IMR-90 (cell line): ENCODE data around the gene MSX1. TPM values are rescaled to one million over a fixed set of nuclear protein-coding genes. Genes with fewer than 3 reads are reported as not detected.

ENCODE experiments used
- ATAC-seq: fragments of 200-7000 bp; cut with Tn5 transposase; 2 replicates; pipeline ENCODE4 v1.9.1; 2020; ENCODE audit warnings: low read depth, mild to moderate bottlenecking, moderate library complexity
- BruUV-seq: library from RNA; stranded (reverse); fragments of 400-500 nt; replicated peaks from 2 replicates; lab custom pipeline; 2021; lab: Mats Ljungman, UMichigan
- CTCF ChIA-PET: fragments of 300-600 bp; formaldehyde crosslinking; extraction: SDS; loops from one replicate; lab custom pipeline; 2021; ENCODE audit warnings: antibody characterized with exemption; lab: Yijun Ruan, JAX
- POLR2A ChIA-PET: fragments of 300-600 bp; sonication (Branson Sonifier 250); formaldehyde crosslinking; loops from one replicate; lab custom pipeline; 2022; ENCODE audit warnings: antibody characterized with exemption; ENCODE audit not compliant: unreplicated experiment; lab: Charles Lee
- DNase-seq: peaks from one replicate; pipeline ENCODE4 v3.0.0; 2013
- H2AFZ ChIP-seq: replicated peaks from 2 replicates; pipeline ENCODE3; 2013; ENCODE audit warnings: low read length, mild to moderate bottlenecking; ENCODE audit not compliant: poor library complexity
- H2AK5ac ChIP-seq: 2 replicates; pipeline ENCODE4 v1.6.1; 2013; ENCODE audit warnings: low read depth, low read length, inconsistent platforms
- H2AK9ac ChIP-seq: replicated peaks from 2 replicates; pipeline ENCODE3; 2013; ENCODE audit warnings: mild to moderate bottlenecking, low read depth, low read length, moderate library complexity; ENCODE audit not compliant: poor library complexity
- H2BK120ac ChIP-seq: 2 replicates; pipeline ENCODE4 v1.6.1; 2013; ENCODE audit warnings: low read depth, low read length, inconsistent platforms
- H2BK15ac ChIP-seq: 3 replicates; pipeline ENCODE4 v1.6.1; 2013; ENCODE audit warnings: low read depth, low read length, inconsistent platforms
- H2BK20ac ChIP-seq: 2 replicates; pipeline ENCODE4 v1.6.1; 2013; ENCODE audit warnings: low read depth, mild to moderate bottlenecking, inconsistent platforms, low read length, moderate library complexity
- H2BK5ac ChIP-seq: 2 replicates; pipeline ENCODE4 v1.6.1; 2013; ENCODE audit warnings: mild to moderate bottlenecking, low read depth, low read length, inconsistent platforms; ENCODE audit not compliant: poor library complexity, severe bottlenecking
- H3K14ac ChIP-seq: replicated peaks from 2 replicates; pipeline ENCODE4 v1.6.1; 2013; ENCODE audit warnings: low read depth, low read length, inconsistent platforms
- H3K18ac ChIP-seq: 2 replicates; pipeline ENCODE4 v1.6.1; 2013; ENCODE audit warnings: low read depth, low read length, control low read depth
- H3K23ac ChIP-seq: 2 replicates; pipeline ENCODE4 v1.6.1; 2013; ENCODE audit warnings: low read depth, low read length, inconsistent platforms
- H3K27ac ChIP-seq: 2 replicates; pipeline ENCODE4 v1.5.1; 2013; ENCODE audit warnings: mild to moderate bottlenecking, control low read depth, low read length; ENCODE audit not compliant: insufficient read depth
- H3K27me3 ChIP-seq: 2 replicates; pipeline ENCODE4 v1.6.1; 2013; ENCODE audit warnings: low read length; ENCODE audit not compliant: control insufficient read depth, insufficient read depth
- H3K36me3 ChIP-seq: 2 replicates; pipeline ENCODE4 v1.6.1; 2013; ENCODE audit warnings: low read length, mixed read lengths; ENCODE audit not compliant: control insufficient read depth, insufficient read depth
- H3K4ac ChIP-seq: 2 replicates; pipeline ENCODE4 v1.6.1; 2013; ENCODE audit warnings: low read depth, low read length, inconsistent platforms
- H3K4me1 ChIP-seq: 2 replicates; pipeline ENCODE4 v1.6.1; 2013; ENCODE audit warnings: low read length, mixed read lengths; ENCODE audit not compliant: control insufficient read depth, insufficient read depth
- H3K4me2 ChIP-seq: 2 replicates; pipeline ENCODE4 v1.6.1; 2013; ENCODE audit warnings: low read depth, mild to moderate bottlenecking, control low read depth, low read length, moderate library complexity
- H3K4me3 ChIP-seq: 2 replicates; pipeline ENCODE4 v1.5.1; 2013; ENCODE audit warnings: low read depth, mild to moderate bottlenecking, control low read depth, low read length, moderate library complexity; ENCODE audit not compliant: insufficient read depth
- H3K56ac ChIP-seq: 2 replicates; pipeline ENCODE4 v1.6.1; 2013; ENCODE audit warnings: low read length, inconsistent platforms; ENCODE audit not compliant: insufficient read depth; ENCODE audit errors: extremely low read depth
- H3K79me1 ChIP-seq, 2 experiments: 2 replicates each; pipeline ENCODE4 v1.6.1; 2013; ENCODE audit warnings: low read length in 2 of 2, inconsistent platforms in 1 of 2, low read depth in 1 of 2
- H3K9ac ChIP-seq: 2 replicates; pipeline ENCODE4 v1.6.1; 2013; ENCODE audit warnings: low read depth, low read length, control low read depth
- H3K9me1 ChIP-seq: 2 replicates; pipeline ENCODE4 v1.6.1; 2013; ENCODE audit warnings: low read length, inconsistent platforms; ENCODE audit not compliant: insufficient read depth
- H3K9me3 ChIP-seq: 2 replicates; pipeline ENCODE4 v1.6.1; 2013; ENCODE audit warnings: low read length; ENCODE audit not compliant: control insufficient read depth, insufficient read depth
- H4K20me1 ChIP-seq: 2 replicates; pipeline ENCODE4 v1.6.1; 2013; ENCODE audit warnings: low read length, inconsistent platforms; ENCODE audit not compliant: insufficient read depth
- H4K5ac ChIP-seq: 2 replicates; pipeline ENCODE4 v1.6.1; 2013; ENCODE audit warnings: mild to moderate bottlenecking, low read depth, low read length, control low read depth
- H4K8ac ChIP-seq, 2 experiments: 2 replicates each; pipeline ENCODE4 v1.6.1; 2013; ENCODE audit warnings: low read depth in 2 of 2, low read length in 2 of 2, control low read depth in 1 of 2, inconsistent platforms in 1 of 2
- H4K91ac ChIP-seq: 2 replicates; pipeline ENCODE4 v1.6.1; 2013; ENCODE audit warnings: low read depth, low read length, inconsistent platforms; ENCODE audit not compliant: insufficient read depth
- BHLHE40 ChIP-seq: fragments of 150-350 bp; IDR thresholded peaks from 2 replicates; pipeline ENCODE4 v1.6.1; 2016; ENCODE audit warnings: mild to moderate bottlenecking, low read depth, low read length
- CTCF ChIP-seq: conservative IDR thresholded peaks from 2 replicates; pipeline ENCODE4 v1.5.1; 2012; ENCODE audit warnings: mild to moderate bottlenecking, low read depth, low read length, improper control_type of control experiment
- ELK1 ChIP-seq: fragments of 150-350 bp; IDR thresholded peaks from 2 replicates; pipeline ENCODE4 v1.6.1; 2016; ENCODE audit warnings: low read depth, mild to moderate bottlenecking, low read length, moderate library complexity, borderline replicate concordance
- MAFK ChIP-seq: IDR thresholded peaks from 2 replicates; pipeline ENCODE4 v1.6.1; 2012; ENCODE audit warnings: low read depth, low read length, improper control_type of control experiment
- NFE2L2 ChIP-seq: fragments of 150-350 bp; IDR thresholded peaks from 2 replicates; pipeline ENCODE4 v1.6.1; 2016; ENCODE audit warnings: low read depth, mild to moderate bottlenecking, low read length
- POLR2A ChIP-seq: IDR thresholded peaks from 2 replicates; pipeline ENCODE4 v1.6.1; 2012; ENCODE audit warnings: mild to moderate bottlenecking, low read depth, low read length
- RFX5 ChIP-seq: IDR thresholded peaks from 2 replicates; pipeline ENCODE4 v1.8.0; 2012; ENCODE audit warnings: low read depth, mild to moderate bottlenecking, low read length, moderate library complexity
- SMC3 ChIP-seq: fragments of 150-350 bp; IDR thresholded peaks from 2 replicates; pipeline ENCODE4 v1.6.1; 2016; ENCODE audit warnings: low read depth, mild to moderate bottlenecking, antibody characterized with exemption, low read length, moderate library complexity
- WGBS, 2 experiments: methylation state at CpG; one replicate each; pipeline versions ENCODE4 v1.1.5 to v1.1.7; 2013; ENCODE audit warnings: missing lambda C conversion rate in 2 of 2; ENCODE audit not compliant: insufficient read length in 1 of 2; ENCODE audit errors: extremely low coverage in 2 of 2; 5-methylcytosine and 5-hydroxymethylcytosine counted together
- dilution Hi-C: fragments of 300-500 bp; cut with HindIII; formaldehyde crosslinking; loops from one replicate; pipeline ENCODE4 v1.14.3; 2018; ENCODE audit warnings: low sequenced_read_pairs; ENCODE audit not compliant: unreplicated experiment
- in situ Hi-C: fragments of 300-500 bp; cut with MboI; formaldehyde crosslinking; loops from 3 replicates; pipeline ENCODE4 v1.14.3; 2019; ENCODE audit warnings: low sequenced_read_pairs, inconsistent platforms, mixed read lengths
- intact Hi-C: fragments of 100-400 bp; cut with micrococcal nuclease; formaldehyde crosslinking; loops from 2 replicates; pipeline ENCODE4 v1.10.0; 2022
- polyA plus RNA-seq, 3 experiments: library from polyadenylated mRNA; depleted of rRNA; stranded (reverse); fragments of >200 nt; gene quantifications; 2 replicates each; pipeline ENCODE4 v1.2.3, GENCODE V29; 2012; ENCODE audit warnings: low replicate concordance in 1 of 3
- total RNA-seq: library from RNA; depleted of rRNA; stranded (reverse); fragments of >200 nt; gene quantifications from 2 replicates; pipeline ENCODE4 v1.2.3, GENCODE V29; 2012

Gene MSX1
- total and polyA plus RNA-seq, 2 of the 4 experiments (the other 2 are of a cell fraction) = 1.1 to 3.9 TPM

GRCh38 chr4:4857809-4858508 lies 1.5 kb upstream of the MSX1 start (continued):
- TF ChIP-seq RFX5 = no peak

GRCh38 chr4:4858527-4859324 lies 739 bp upstream of the MSX1 start:
- H3K4me2 ChIP-seq = peak overlapping the region; percentile 88
- no peak overlapping the region for H2AK9ac ChIP-seq
- WGBS, 2 experiments = 46% methylated on average over 6 of the region's 21 CpGs; no CpG with 5 or more reads in 1 of the 2 experiments
- H3K9ac ChIP-seq = 0 out of 2 replicates have a peak overlapping the region, but pooled peaks have one; percentile 9
- no peaks in the 10 kb centered on the region for H3K9me1 ChIP-seq
- ATAC-seq (no peak), DNase-seq (no peak)
- no peak overlapping the region for H3K27ac ChIP-seq
- no TSS peak for BruUV-seq
- H2AFZ ChIP-seq = peak overlapping the region; percentile 94
- CTCF ChIA-PET = interaction anchor here (0.6 kb wide), 1 partner anchor 62 kb away, joined by 3 read pairs; no protein-coding TSS in a partner anchor
- H2BK20ac ChIP-seq = no peak overlapping the region
- dilution Hi-C loops = no loop called here
- H3K56ac ChIP-seq = no peak overlapping the region
- H3K4me3 ChIP-seq = peak overlapping the region; percentile 66; the same call in 1 of the 2 replicates
- H4K8ac ChIP-seq = peak overlapping the region in 1 of 2 experiments; percentile 24; a peak in 1 of 4 replicates
- in situ Hi-C loops = no loop called here
- H3K79me1 ChIP-seq = peaks cover 3 to 11% of the 10 kb centered on the region in 2 experiments; a peak in 1 of 4 replicates
- H3K18ac ChIP-seq = no peak overlapping the region
- POLR2A ChIA-PET = no interaction called here
- no peak overlapping the region for H4K91ac ChIP-seq
- H2BK5ac ChIP-seq = no peak overlapping the region
- H3K4ac ChIP-seq = no peak overlapping the region
- H3K23ac ChIP-seq = no peak overlapping the region
- peaks cover 39% of the 10 kb centered on the region for H3K27me3 ChIP-seq
- H2AK5ac ChIP-seq = no peak overlapping the region
- H3K4me1 ChIP-seq = no peaks in the 10 kb centered on the region; the same call in 1 of the 2 replicates
- H3K9me3 ChIP-seq = no peaks in the 10 kb centered on the region
- H4K20me1 ChIP-seq = no peaks in the 10 kb centered on the region
- H2BK120ac ChIP-seq = no peak overlapping the region
- intact Hi-C loops = loop anchor here (2.0 kb wide), 1 partner anchor 316 kb away; the partner anchor contains the start of gene STX18
- no peaks in the 10 kb centered on the region for H3K36me3 ChIP-seq
- no peak overlapping the region for H3K14ac ChIP-seq
- TF ChIP-seq NFE2L2 (no peak), MAFK (no peak), POLR2A (no peak), CTCF (no peak), SMC3 (no peak), BHLHE40 (no peak), ELK1 (no peak)
- no peak overlapping the region for H4K5ac ChIP-seq
- no peak overlapping the region for H2BK15ac ChIP-seq
